ENCODE results near the gene METTL16. TPM values are rescaled to one million over a fixed set of nuclear protein-coding genes. Genes with fewer than 3 reads are reported as not detected.

Gene METTL16
- total and polyA plus RNA-seq, 7 donors = 6.5 to 33.2 (median 18.3) TPM

DNA sequence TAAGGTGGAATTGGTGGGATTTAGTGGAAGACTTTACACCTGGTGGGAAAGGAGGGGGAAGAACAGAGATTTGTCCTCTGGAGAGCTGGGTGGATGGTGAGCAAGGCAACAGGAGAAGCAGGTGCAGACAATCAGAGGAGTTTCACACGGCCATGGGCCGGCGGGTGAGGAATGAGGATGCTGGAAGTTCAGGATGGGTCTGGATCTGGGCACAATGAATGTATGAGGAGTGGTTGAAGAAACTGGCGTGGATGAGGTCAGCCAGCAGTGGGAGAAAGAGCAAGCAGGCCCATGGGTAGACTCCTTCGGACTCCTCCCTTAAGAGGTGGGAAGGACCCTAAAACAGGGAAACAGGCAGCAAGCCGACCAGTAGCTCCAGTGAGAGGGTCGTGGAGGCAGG is 100.7 kb downstream of the METTL16 start:
- intact Hi-C loops (cut with DNase I) = loop anchor here (10.0 kb wide), 3 partner anchors 46 to 184 kb away; partner anchors contain the start of genes PAFAH1B1, SGSM2 and TSR1
- no peaks in the 10 kb centered on the region for H3K9me3 ChIP-seq
- no peak overlapping the region for H3K27ac ChIP-seq
- WGBS, 2 donors = 95% methylated on average over 7 of the region's 7 CpGs
- H3K27me3 ChIP-seq = no peaks in the 10 kb centered on the region
- no peak overlapping the region for H3K4me3 ChIP-seq
- peak; percentile 55 for DNase-seq
- peaks cover 0 to 17% (median 0%) of the 10 kb centered on the region in 4 donors for H3K36me3 ChIP-seq
- TF ChIP-seq, protein P1, sequence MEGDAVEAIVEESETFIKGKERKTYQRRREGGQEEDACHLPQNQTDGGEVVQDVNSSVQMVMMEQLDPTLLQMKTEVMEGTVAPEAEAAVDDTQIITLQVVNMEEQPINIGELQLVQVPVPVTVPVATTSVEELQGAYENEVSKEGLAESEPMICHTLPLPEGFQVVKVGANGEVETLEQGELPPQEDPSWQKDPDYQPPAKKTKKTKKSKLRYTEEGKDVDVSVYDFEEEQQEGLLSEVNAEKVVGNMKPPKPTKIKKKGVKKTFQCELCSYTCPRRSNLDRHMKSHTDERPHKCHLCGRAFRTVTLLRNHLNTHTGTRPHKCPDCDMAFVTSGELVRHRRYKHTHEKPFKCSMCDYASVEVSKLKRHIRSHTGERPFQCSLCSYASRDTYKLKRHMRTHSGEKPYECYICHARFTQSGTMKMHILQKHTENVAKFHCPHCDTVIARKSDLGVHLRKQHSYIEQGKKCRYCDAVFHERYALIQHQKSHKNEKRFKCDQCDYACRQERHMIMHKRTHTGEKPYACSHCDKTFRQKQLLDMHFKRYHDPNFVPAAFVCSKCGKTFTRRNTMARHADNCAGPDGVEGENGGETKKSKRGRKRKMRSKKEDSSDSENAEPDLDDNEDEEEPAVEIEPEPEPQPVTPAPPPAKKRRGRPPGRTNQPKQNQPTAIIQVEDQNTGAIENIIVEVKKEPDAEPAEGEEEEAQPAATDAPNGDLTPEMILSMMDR (IDR thresholded peaks at IDR 0.05) = no peak
- TF ChIP-seq POLR2A (IDR thresholded peaks at IDR 0.05) (no peak), EP300 (IDR thresholded peaks at IDR 0.05) (no peak), POLR2AphosphoS5 (IDR thresholded peaks at IDR 0.05) (no peak)
- H3K4me1 ChIP-seq = peaks cover 0 to 27% (median 17%) of the 10 kb centered on the region in 4 donors

- 9 to 50% methylated on average over 15 of the region's 15 CpGs for WGBS, 2 donors
- intact Hi-C loops (cut with DNase I) = no loop called here
- DNase-seq = peak; percentile 87
- Histone ChIP-seq H3K27ac (peak overlapping the region; percentile 97 to 100 (median 98)), H3K36me3 (no peaks in the 10 kb centered on the region), H3K4me3 (no peak overlapping the region), H3K27me3 (no peaks in the 10 kb centered on the region), H3K4me1 (peaks cover 0 to 55% (median 55%) of the 10 kb centered on the region in 4 donors), H3K9me3 (no peaks in the 10 kb centered on the region)
- TF ChIP-seq POLR2AphosphoS5 (IDR thresholded peaks at IDR 0.05) (peak in 3 of 4 donors; percentile 33 to 81 (median 36)), POLR2A (IDR thresholded peaks at IDR 0.05) (peak in 1 of 2 donors; percentile 40), EP300 (IDR thresholded peaks at IDR 0.05) (no peak)
These were observed 104.5 kb downstream of the METTL16 start for GRCh38 chr17:2406903-2407790.

- peak; percentile 69 for DNase-seq
- no peak for TF ChIP-seq POLR2AphosphoS5 (IDR thresholded peaks at IDR 0.05)
- TF ChIP-seq EP300 (IDR thresholded peaks at IDR 0.05) = no peak
- TF ChIP-seq, protein P1 (IDR thresholded peaks at IDR 0.05) = no peak
- no peak for TF ChIP-seq POLR2A (IDR thresholded peaks at IDR 0.05)
- intact Hi-C loops (cut with DNase I) = no loop called here
- Histone ChIP-seq H3K27ac (peak overlapping the region; percentile 97 to 100 (median 98)), H3K4me3 (no peak overlapping the region), H3K4me1 (peaks cover 0 to 56% (median 56%) of the 10 kb centered on the region in 4 donors), H3K36me3 (no peaks in the 10 kb centered on the region), H3K27me3 (no peaks in the 10 kb centered on the region), H3K9me3 (no peaks in the 10 kb centered on the region)
- WGBS, 2 donors = 16 to 70% methylated on average over 8 of the region's 8 CpGs
These were observed 105.3 kb downstream of the METTL16 start for GRCh38 chr17:2406271-2406902.

- no peaks in the 10 kb centered on the region for H3K27me3 ChIP-seq
- intact Hi-C loops (cut with DNase I) = no loop called here
- peak; percentile 76 for DNase-seq
- H3K36me3 ChIP-seq = no peaks in the 10 kb centered on the region
- no peaks in the 10 kb centered on the region for H3K9me3 ChIP-seq
- peaks cover 4 to 56% (median 56%) of the 10 kb centered on the region in 4 donors for H3K4me1 ChIP-seq
- TF ChIP-seq POLR2A (IDR thresholded peaks at IDR 0.05) = no peak
- TF ChIP-seq POLR2AphosphoS5 (IDR thresholded peaks at IDR 0.05) = peak in 1 of 4 donors; percentile 50
- 85% methylated on average over 14 of the region's 14 CpGs for WGBS, 2 donors
- H3K4me3 ChIP-seq = no peak overlapping the region
- peak overlapping the region; percentile 97 to 100 (median 98) for H3K27ac ChIP-seq
These were observed 106.3 kb downstream of the METTL16 start for GRCh38 chr17:2405247-2405926.

- WGBS, 2 donors = 96 to 97% methylated on average over 4 of the region's 4 CpGs
- peaks cover 4 to 69% (median 63%) of the 10 kb centered on the region in 4 donors for H3K4me1 ChIP-seq
- peak overlapping the region; percentile 97 to 100 (median 98) for H3K27ac ChIP-seq
- no peak for TF ChIP-seq POLR2AphosphoS5 (IDR thresholded peaks at IDR 0.05)
- no peak for TF ChIP-seq EP300 (IDR thresholded peaks at IDR 0.05)
- TF ChIP-seq, protein P1 (IDR thresholded peaks at IDR 0.05) = no peak
- no peak for TF ChIP-seq POLR2A (IDR thresholded peaks at IDR 0.05)
- H3K4me3 ChIP-seq = no peak overlapping the region
- H3K9me3 ChIP-seq = no peaks in the 10 kb centered on the region
- intact Hi-C loops (cut with DNase I) = no loop called here
- H3K27me3 ChIP-seq = no peaks in the 10 kb centered on the region
- H3K36me3 ChIP-seq = no peaks in the 10 kb centered on the region
- no peak for DNase-seq
These were observed 108.6 kb downstream of the METTL16 start for GRCh38 chr17:2403044-2403443.
